ENCODE results near the gene ATP2A2. TPM values are rescaled to one million over a fixed set of nuclear protein-coding genes. Genes with fewer than 3 reads are reported as not detected.
"Not testable (repeated sequence)": the region's sequence is repeated elsewhere in the genome, so short reads cannot be mapped to it uniquely, and the experiment has no call there.

The ATP2A2 gene
- total RNA-seq, 1 experiment from 2014 or later = 437 TPM

- no peak overlapping the region for H3K4me3 Mint-ChIP-seq (ENCODE audit: low read depth, unreplicated experiment)
Measured at GRCh38 chr12:110253176-110253575, 27.9 kb upstream of the ATP2A2 start.

GRCh38 chr12:110254971-110255540, 26.0 kb upstream of the ATP2A2 start:
- TF ChIP-seq CTCF (IDR thresholded peaks at IDR 0.05; ENCODE audit: unreplicated experiment) = no peak
- no TSS peak for BruUV-seq (replicated peaks)
- Mint-ChIP-seq H3K36me3 (ENCODE audit: insufficient read depth, unreplicated experiment) (no peaks in the 10 kb centered on the region), H3K4me3 (ENCODE audit: low read depth, unreplicated experiment) (no peak overlapping the region), H3K27ac (ENCODE audit: unreplicated experiment) (no peak overlapping the region), H3K4me1 (ENCODE audit: low read depth, unreplicated experiment) (peaks cover 9% of the 10 kb centered on the region), H3K9me3 (ENCODE audit: low read depth, unreplicated experiment) (no peaks in the 10 kb centered on the region), H3K27me3 (ENCODE audit: unreplicated experiment) (no peaks in the 10 kb centered on the region)
- no peak for DNase-seq
- intact Hi-C loops (cut with micrococcal nuclease; ENCODE audit: unreplicated experiment) = no loop called here
- CTCF ChIA-PET = no interaction called here

More at GRCh38 chr12:110253176-110253575, 27.9 kb upstream of the ATP2A2 start:
- H3K27ac Mint-ChIP-seq (ENCODE audit: unreplicated experiment) = no peak overlapping the region
- CTCF ChIA-PET = interaction anchor here (1.4 kb wide), 1 partner anchor 13 kb away, joined by 3 read pairs; no protein-coding TSS in a partner anchor
- H3K4me1 Mint-ChIP-seq (ENCODE audit: low read depth, unreplicated experiment) = peaks cover 28% of the 10 kb centered on the region
- intact Hi-C loops (cut with micrococcal nuclease; ENCODE audit: unreplicated experiment) = no loop called here
- no TSS peak for BruUV-seq (replicated peaks)
- no peak for TF ChIP-seq CTCF (IDR thresholded peaks at IDR 0.05; ENCODE audit: unreplicated experiment)
- H3K36me3 Mint-ChIP-seq (ENCODE audit: insufficient read depth, unreplicated experiment) = peaks cover 5% of the 10 kb centered on the region
- no peaks in the 10 kb centered on the region for H3K27me3 Mint-ChIP-seq (ENCODE audit: unreplicated experiment)
- H3K9me3 Mint-ChIP-seq (ENCODE audit: low read depth, unreplicated experiment) = no peaks in the 10 kb centered on the region
- no peak for DNase-seq

- H3K4me3 Mint-ChIP-seq (ENCODE audit: low read depth, unreplicated experiment); CTCF ChIA-PET; H3K27ac Mint-ChIP-seq (ENCODE audit: unreplicated experiment); BruUV-seq (replicated peaks); intact Hi-C loops (cut with micrococcal nuclease; ENCODE audit: unreplicated experiment); DNase-seq; H3K27me3 Mint-ChIP-seq (ENCODE audit: unreplicated experiment); H3K36me3 Mint-ChIP-seq (ENCODE audit: insufficient read depth, unreplicated experiment); H3K4me1 Mint-ChIP-seq (ENCODE audit: low read depth, unreplicated experiment); H3K9me3 Mint-ChIP-seq (ENCODE audit: low read depth, unreplicated experiment): not testable (repeated sequence)
Measured at GRCh38 chr12:110255890-110256456, 25.1 kb upstream of the ATP2A2 start.

GRCh38 chr12:110256780-110257431, 24.1 kb upstream of the ATP2A2 start:
- H3K4me1 Mint-ChIP-seq (ENCODE audit: low read depth, unreplicated experiment) = no peaks in the 10 kb centered on the region
- CTCF ChIA-PET = no interaction called here
- H3K36me3 Mint-ChIP-seq (ENCODE audit: insufficient read depth, unreplicated experiment) = no peaks in the 10 kb centered on the region
- BruUV-seq (replicated peaks) = no TSS peak
- no peak overlapping the region for H3K4me3 Mint-ChIP-seq (ENCODE audit: low read depth, unreplicated experiment)
- no peaks in the 10 kb centered on the region for H3K27me3 Mint-ChIP-seq (ENCODE audit: unreplicated experiment)
- no peak overlapping the region for H3K27ac Mint-ChIP-seq (ENCODE audit: unreplicated experiment)
- no peak for DNase-seq
- H3K9me3 Mint-ChIP-seq (ENCODE audit: low read depth, unreplicated experiment) = no peaks in the 10 kb centered on the region
- no peak for TF ChIP-seq CTCF (IDR thresholded peaks at IDR 0.05; ENCODE audit: unreplicated experiment)
- intact Hi-C loops (cut with micrococcal nuclease; ENCODE audit: unreplicated experiment) = no loop called here

GRCh38 chr12:110258466-110258865, 22.6 kb upstream of the ATP2A2 start:
- BruUV-seq (replicated peaks) = no TSS peak
- TF ChIP-seq CTCF (IDR thresholded peaks at IDR 0.05; ENCODE audit: unreplicated experiment) = no peak
- CTCF ChIA-PET = interaction anchor here (0.7 kb wide), 1 partner anchor 354 kb away, joined by 4 read pairs; no protein-coding TSS in a partner anchor
- DNase-seq = no peak
- no peaks in the 10 kb centered on the region for H3K4me1 Mint-ChIP-seq (ENCODE audit: low read depth, unreplicated experiment)
- no peaks in the 10 kb centered on the region for H3K9me3 Mint-ChIP-seq (ENCODE audit: low read depth, unreplicated experiment)
- no peak overlapping the region for H3K27ac Mint-ChIP-seq (ENCODE audit: unreplicated experiment)
- H3K27me3 Mint-ChIP-seq (ENCODE audit: unreplicated experiment) = no peaks in the 10 kb centered on the region
- H3K4me3 Mint-ChIP-seq (ENCODE audit: low read depth, unreplicated experiment) = no peak overlapping the region
- no peaks in the 10 kb centered on the region for H3K36me3 Mint-ChIP-seq (ENCODE audit: insufficient read depth, unreplicated experiment)
- intact Hi-C loops (cut with micrococcal nuclease; ENCODE audit: unreplicated experiment) = no loop called here

Measured in Calu3 (cell line).